HG03066 (cell line): ENCODE measurements around the gene PDE4A.
"Not testable (repeated sequence)": the region's sequence is repeated elsewhere in the genome, so short reads cannot be mapped to it uniquely, and the experiment has no call there.

Experiments
- ATAC-seq: cut with Tn5 transposase; IDR thresholded peaks from one replicate; pipeline ENCODE4 v1.9.1; 2021; ENCODE audit warnings: low read depth; ENCODE audit not compliant: unreplicated experiment

The PDE4A gene

DNA sequence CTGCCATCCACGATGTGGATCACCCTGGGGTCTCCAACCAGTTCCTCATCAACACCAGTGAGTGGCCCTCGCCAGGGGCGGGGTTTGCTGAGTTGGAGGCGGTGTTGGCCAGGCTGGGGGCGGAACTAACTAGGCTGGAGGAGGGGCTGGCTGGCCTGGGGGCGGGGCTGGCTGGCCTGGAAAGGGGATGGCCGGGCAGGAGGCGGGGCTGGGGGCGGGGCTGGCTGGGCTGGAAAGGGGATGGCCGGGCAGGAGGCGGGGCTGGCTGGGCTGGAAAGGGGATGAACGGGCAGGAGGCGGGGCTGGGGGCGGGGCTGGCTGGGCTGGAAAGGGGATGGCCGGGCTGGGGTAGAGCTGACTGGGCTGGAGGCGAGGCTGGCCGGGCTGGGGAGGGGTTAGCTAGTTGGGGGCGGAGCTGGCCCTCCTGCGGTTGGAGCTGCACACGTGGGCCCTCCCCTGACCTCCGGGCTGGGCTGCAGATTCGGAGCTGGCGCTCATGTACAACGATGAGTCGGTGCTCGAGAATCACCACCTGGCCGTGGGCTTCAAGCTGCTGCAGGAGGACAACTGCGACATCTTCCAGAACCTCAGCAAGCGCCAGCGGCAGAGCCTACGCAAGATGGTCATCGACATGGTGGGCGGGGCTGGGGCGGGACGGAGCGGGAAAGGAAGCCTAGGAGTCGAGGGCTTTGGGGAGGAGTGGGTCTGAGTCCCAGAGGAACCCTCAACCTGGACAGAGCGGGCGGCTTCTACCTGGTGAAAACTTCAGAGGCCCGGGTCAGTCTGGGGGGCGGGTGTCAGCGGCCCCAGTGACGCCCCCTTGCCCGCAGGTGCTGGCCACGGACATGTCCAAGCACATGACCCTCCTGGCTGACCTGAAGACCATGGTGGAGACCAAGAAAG lies 41.0 kb downstream of the PDE4A start:
- no peak for ATAC-seq

DNA sequence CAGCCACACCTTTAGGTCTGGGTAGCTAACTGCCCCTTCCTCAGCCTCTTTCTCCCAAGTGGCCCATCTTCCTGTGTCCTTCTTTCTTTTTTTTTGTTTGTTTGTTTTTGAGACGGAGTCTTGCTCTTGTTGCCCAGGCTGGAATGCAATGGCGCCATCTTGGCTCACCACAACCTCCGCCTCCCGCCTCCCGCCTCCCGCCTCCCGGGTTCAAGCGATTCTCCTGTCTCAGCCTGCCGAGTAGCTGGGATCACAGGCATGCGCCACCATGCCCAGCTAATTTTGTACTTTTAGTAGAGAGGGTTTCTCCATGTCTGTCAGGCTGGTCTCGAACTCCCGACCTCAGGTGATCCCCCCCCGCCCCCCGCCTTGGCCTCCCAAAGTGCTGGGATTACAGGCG lies 41.7 kb downstream of the PDE4A start:
- ATAC-seq: not testable (repeated sequence)

DNA sequence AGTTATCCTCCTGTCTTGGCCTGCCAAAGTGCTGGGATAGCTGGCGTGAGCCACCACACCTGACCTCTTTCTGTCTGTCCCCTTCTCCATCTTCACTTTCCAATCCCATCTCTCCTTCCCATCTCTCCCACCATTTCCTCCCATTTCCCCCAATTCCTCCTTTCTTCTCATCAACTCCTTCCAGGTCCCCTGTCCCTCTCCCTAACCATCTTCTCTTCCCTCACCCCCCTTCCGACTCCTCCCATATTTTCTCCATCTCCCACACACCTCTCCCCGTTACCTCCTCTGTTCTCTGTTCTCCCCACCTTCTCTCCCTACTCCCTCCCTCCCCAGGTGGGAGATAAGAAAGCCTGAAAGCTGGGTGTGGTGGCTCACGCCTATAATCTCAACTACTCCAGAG lies 42.2 kb downstream of the PDE4A start:
- no peak for ATAC-seq

DNA sequence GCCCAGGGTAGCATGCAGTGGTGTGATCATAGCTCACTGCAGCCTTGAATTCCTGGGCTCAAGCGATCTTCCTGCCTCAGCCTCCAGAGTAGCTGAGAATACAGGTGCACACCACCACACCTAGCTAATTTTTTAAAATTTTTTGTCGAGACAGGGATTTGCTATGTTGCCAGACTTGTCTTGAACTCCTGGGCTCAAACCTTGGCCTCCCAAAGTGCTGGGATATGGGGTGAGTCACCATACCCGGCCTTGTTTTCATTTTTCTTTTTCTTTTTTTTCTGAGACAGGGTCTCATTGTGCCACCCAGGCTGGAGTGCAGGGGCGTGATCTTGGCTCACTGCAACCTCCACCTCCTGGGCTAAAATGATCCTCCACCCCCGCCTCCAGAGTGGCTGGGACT lies 44.1 kb downstream of the PDE4A start:
- ATAC-seq: no peak

DNA sequence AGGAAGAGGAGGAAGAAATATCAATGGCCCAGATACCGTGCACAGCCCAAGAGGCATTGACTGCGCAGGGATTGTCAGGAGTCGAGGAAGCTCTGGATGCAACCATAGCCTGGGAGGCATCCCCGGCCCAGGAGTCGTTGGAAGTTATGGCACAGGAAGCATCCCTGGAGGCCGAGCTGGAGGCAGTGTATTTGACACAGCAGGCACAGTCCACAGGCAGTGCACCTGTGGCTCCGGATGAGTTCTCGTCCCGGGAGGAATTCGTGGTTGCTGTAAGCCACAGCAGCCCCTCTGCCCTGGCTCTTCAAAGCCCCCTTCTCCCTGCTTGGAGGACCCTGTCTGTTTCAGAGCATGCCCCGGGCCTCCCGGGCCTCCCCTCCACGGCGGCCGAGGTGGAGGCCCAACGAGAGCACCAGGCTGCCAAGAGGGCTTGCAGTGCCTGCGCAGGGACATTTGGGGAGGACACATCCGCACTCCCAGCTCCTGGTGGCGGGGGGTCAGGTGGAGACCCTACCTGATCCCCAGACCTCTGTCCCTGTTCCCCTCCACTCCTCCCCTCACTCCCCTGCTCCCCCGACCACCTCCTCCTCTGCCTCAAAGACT lies 46.9 kb downstream of the PDE4A start:
- ATAC-seq: no peak

DNA sequence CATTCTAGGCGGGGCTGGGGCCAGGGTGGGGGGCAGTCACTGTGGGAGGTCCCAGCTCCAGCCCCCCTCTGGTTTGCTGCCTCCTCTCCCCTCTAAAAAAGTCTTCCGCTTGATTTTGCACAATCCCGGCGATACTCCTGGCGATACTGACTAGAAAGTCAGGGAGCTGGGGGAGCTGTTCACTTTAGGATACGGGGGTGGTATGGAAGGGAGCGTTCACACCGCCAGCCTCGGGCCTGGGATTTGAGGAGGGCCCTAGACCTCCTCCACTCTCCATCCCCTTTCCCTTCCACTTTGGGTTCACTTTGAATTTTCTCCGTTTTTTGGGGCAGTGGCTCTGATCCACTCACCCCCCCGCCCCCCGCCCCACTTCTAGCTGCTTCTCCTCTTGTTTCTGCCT lies 47.8 kb downstream of the PDE4A start:
- no peak for ATAC-seq

DNA sequence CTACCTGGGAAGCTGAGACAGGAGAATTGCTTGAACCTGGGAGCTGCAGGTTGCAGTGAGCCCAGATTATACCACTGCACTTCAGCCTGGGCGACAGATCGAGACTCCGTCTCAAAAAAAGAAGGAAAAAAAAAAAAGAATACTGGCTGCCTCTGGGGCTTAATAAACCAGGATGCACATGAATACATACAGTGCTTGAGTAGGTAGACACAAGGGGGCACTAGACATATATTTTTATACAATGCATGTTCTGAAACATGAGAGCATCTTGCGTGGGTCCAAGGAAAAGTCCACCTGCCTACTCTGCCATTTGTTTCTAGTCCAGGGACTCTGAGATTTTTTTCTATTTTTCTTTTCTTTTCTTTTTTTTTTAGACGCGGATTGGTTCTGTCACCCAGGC lies 51.6 kb downstream of the PDE4A start:
- ATAC-seq: no peak

DNA sequence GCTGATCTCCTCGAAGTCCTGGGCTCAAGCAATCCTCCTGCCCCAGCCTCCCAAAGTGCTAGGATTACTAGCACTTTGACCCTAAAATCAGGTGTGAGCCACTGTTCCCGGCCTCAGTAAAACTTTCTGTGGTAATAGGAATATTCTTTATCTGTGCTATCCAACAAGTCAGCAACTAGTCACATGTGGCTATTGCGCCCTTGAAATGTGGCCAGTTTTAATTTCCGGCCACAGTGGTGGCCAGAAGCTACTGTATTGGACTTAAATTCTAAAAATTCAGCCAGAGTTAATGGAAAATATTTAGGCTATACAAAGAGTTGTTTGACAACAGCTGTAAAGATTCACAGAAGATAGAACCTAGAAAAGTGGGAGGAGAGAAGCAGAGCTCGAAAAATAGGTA lies 52.9 kb downstream of the PDE4A start:
- ATAC-seq: no peak

DNA sequence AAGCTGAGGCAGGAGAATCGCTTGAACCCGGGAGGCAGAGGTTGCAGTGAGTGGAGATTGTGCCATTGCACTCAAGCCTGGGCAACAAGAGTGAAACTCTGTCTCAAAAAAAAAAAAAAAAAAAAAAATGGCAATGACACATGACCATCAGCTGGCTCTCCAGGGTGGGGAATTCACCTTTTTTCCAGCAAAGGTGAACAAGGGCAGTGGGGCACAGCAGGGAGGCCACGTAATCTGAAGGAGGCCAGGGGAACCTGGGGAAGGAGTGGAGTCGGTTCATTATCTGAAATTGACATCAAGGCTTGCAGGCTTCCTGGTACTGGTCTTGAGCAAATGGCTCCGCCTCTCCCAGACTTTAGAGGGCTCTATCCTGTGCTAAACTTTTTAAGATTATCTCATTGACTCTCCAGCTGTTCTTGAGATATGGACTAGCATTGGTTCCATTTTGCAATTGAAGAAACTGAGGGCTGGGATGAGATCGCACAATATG lies 54.7 kb downstream of the PDE4A start:
- ATAC-seq: no peak

DNA sequence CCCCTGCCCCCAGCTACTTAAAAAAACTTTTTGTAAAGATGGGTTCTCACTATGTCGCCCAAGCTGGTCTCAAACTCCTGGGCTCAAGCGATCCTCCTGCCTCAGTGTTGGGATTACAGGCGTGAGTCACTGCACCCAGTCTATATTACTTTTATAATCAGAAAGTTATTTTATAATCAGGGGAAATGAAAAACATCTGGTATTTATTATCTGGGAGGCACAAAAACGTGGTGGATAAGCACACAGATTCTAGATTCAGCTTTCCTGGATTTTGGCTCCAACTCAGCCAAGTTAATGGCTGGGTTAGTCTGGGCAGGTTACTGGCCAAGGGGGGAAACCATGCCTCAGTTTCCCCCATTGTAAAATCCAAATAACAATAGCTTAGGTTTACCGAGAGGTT lies 58.1 kb downstream of the PDE4A start:
- ATAC-seq: no peak

DNA sequence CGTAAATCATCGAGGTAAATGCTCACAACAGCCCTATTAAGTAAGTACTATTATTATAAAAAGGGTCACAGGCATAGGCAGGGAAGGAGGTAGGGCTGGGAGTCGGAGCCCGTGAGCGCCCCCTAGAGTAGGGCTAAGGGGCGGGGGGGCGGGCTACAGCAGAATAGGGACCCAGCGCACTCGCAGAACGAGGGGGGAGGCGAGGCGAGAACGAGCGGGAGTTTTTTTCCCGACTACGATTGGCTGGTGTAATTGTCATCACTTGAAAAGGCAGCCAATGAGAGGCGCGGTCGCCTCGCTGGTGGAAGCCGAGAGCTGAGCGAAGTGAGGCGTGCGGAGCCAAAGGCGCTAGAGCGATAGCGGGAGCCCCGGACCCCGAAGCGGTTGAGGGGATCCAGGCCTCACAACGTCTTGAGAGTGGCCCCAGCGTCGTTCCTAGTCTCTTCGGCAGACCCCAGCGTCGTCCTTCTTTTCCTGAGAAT lies 58.6 kb downstream of the PDE4A start:
- ATAC-seq: no peak

DNA sequence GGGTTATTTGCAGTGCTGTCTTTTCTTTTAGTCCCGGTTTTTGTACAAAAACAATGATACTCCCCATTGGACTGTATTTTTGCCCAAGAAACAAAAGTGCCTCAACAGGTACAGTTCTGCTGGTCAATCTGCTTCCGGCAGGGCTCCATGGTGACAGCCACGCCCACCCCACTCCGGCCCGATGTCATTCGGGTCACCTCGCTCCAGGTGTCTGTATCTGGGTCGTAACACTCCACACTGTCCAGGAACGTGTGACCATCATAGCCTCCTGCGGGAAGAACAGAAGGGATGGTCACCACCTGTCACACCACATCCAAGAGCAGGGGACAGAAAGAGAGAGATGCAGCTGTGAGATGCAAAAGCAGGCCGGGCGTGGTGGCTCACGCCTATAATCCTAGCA lies 66.2 kb downstream of the PDE4A start:
- ATAC-seq: no peak

DNA sequence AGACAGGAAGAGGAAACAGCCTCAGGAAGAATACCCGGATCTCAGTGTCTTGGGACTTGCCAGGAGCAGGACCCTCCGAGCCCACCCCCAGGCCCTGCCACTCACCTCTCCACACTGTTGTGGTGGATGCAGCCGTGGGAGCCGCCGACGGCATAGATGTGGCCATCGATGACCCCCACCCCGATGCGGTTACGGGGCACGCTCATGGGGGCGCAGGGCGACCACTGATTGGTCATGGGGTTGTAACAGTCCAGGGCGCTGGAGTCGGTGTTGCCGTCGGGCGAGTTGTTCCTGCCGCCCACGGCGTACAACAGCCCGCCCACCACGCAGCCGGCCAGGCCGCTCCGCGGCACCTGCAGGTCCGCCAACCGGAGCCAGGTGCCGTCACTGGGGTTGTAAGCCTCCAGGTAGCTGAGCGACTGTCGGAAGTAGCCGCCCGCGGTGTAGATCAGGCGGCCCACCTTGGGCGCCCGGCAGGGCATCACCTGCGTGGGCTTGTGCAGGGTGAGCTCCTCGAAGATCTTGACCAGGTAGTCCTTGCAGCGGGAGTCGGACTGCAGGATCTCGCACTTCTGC lies 71.2 kb downstream of the PDE4A start:
- no peak for ATAC-seq

DNA sequence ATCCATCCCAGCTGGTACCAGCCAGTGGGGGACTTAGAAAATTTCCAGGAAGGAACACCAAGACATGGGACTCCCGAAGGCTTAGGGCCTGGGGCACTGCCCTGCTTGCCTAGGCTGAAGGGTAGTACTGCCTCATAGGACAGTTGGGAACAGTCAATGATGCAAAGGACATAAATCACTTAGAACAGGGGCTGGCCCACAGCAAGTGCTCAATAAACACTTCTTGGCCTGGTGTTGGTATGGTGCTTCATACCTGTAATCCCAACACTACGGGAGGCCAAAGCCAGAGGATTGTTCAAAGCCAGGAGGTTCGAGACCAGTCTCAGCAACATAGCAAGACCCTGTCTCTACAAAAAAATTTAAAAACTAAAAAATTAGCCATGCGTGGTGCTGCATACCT lies 77.0 kb downstream of the PDE4A start:
- no peak for ATAC-seq

DNA sequence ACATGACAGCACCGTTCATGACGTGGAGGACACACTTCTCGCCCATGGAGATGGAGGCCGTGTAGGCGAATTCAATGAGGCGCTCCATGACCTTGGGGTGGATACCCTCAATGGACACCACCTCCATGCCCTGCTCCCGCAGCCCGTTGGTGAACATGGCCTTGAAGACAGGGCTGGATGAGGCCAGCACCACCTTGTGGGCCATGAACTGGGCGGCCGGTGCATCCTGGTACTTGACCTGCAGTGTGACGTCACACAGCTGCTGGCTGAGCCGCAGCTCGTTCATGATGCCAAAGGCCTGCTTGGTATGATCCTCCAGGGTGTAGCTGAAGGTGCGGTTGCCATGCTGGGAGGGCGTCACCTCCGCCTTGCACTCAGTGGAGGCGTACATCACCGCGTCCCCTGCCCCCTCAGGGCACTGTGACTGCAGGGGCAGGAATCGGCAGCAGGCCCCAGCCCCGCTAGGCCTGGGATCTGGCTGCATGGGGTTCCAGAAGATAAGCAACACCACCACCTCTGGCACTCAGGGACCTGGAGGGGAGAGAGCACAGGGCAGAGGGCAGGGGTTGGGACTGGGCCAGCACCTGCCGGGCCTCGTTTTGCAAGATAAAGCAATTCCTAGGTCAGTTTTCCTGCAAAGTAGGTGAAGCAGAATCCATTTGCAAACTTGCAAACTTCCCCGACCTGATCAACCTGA lies 79.4 kb downstream of the PDE4A start:
- no peak for ATAC-seq

DNA sequence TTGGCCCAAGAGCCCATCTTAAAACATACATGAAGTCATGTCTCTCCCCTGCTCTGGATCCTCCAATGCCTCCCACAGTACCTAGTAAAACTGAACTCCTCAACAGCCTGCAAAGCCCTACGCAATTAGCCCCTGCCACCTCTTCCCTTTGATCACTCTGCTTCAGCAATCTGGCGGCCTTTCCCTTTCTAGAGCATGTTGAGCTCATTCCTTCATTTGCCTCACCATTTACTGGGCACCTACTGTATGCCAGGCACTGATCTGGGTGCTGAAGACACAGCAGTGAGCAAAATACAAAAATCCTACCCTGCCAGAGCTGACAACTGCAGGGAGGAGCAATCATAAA lies 79.9 kb downstream of the PDE4A start:
- ATAC-seq: no peak

DNA sequence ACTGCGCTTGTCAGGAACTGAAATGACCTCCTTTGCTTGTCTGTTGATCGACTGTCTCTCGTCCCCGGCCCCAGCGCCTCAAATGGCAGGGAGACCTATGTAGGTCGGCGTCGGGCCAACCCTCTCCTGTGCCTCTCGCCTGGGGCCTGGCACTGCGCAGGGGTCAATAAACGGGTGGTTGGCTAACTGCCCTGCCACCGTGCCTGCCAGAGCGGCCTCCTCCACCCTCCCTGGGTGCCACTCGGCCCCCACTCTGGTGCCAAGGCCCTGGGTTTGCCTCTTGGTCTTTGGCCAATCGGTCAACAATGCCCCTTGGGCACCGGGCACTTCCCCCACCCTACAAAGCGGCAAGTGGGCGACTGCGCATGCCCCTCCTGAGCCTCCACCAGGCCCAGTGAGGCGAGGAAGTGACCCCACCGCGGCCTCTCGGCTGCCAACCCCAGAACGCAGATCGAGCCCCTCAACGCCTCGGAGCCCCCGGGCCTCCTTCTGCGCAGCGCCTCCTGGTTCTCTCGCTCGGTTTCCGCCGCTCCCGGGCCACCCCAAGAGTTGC lies 81.7 kb downstream of the PDE4A start:
- no peak for ATAC-seq

DNA sequence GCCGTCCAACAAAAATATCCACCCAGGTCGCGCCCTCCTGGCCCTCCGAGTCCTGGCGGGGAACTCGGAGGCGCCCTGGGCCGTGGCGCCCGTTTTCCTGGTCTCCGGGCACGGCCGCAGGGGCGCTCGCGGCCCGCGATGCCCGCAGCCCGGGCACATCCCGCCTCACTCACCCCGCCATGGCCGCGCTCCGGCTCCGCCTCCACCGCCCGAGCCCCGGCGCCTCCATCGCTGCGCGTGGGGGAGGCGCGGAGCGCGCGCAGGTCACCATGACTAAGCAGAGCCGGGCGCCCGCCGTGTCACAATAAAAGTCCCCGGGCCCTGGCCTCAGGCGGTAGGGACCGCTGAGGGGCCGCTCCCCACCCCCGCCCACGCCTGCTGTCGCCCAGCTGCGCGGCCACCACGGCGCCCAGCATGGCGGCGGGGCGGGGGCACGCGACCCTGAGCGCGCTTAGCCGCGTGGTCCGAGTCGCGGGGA lies 82.2 kb downstream of the PDE4A start:
- ATAC-seq: peak; percentile 76

DNA sequence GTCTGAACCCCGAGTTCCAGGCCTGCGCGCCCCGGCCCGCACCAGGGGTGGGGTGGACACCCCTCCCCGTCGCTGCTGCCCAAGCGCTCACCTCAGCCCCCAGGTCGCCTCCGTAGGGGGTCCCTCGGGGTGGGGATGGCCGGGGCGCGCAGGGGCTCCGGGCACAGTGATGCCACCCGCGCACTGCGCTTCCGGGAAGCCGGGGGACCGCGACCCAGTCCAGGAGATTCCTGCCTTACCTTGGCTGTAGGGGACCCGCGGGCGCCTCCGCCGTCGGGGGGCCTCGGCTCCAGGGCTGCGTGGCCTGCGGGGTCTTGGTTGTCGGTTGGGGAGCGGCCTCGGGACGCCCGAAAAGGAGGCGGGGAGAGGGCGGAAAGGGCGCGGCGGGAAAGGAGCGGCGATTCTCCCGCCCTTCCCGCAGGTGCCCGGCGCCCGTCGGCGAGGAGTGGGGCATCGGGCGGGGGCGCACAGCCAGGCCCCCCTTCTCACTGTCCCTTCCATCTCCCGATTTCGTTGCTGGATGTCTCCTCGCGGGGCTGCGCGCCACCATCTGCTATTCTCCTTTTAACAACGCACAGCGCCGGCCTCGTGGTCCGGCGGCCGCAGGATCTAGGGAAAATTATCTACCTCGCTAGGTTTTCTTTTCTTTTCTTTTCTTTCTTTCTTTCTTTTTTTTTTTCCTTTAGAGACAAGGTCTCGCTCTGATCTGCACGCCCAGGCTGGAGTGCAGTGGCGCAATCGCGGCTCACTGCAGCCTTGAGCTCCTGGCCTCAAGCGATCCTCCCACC lies 82.9 kb downstream of the PDE4A start, which contains the start of gene KEAP1:
Gene KEAP1, minus strand, starts transcription at position 355 of the 788 bp plus-strand sequence. CDS start 3,323 bp downstream, outside the sequence.
- ATAC-seq: peak; percentile 24
